ENCODE data around the gene COL27A1.

- TF ChIP-seq YY1 (IDR thresholded peaks at IDR 0.05; ENCODE audit: insufficient read depth, insufficient read length) (no peak), ZNF274 (IDR thresholded peaks at IDR 0.05; ENCODE audit: low read depth, low read length) (no peak), SUZ12 (IDR thresholded peaks at IDR 0.05; ENCODE audit: extremely low read depth, insufficient read depth, insufficient read length) (no peak)
Observed at GRCh38 chr9:114176624-114177291, 21.4 kb downstream of the COL27A1 start.

All from NT2/D1 (cell line).